Nephron (organoid): ENCODE results near the gene FKRP.

ENCODE experiments used
- H3K27ac Mint-ChIP-seq, 3 experiments: 2 replicates each; pipeline ENCODE4 v1.8.0; 2020; ENCODE audit warnings: mixed read lengths in 3 of 3, mild to moderate bottlenecking in 2 of 3, moderate library complexity in 1 of 3
- H3K27me3 Mint-ChIP-seq: 2 replicates; pipeline ENCODE4 v1.8.0; 2021; ENCODE audit warnings: low read depth, mild to moderate bottlenecking, moderate library complexity, mixed read lengths
- H3K36me3 Mint-ChIP-seq: 2 replicates; pipeline ENCODE4 v1.8.0; 2020; ENCODE audit warnings: low read depth, mixed read lengths
- H3K4me1 Mint-ChIP-seq: 2 replicates; pipeline ENCODE4 v1.8.0; 2020; ENCODE audit warnings: mixed read lengths
- H3K4me3 Mint-ChIP-seq, 3 experiments: 2 replicates each; pipeline ENCODE4 v1.8.0; 2020; ENCODE audit warnings: mild to moderate bottlenecking in 3 of 3, mixed read lengths in 3 of 3, moderate library complexity in 2 of 3
- H3K9me3 Mint-ChIP-seq: 2 replicates; pipeline ENCODE4 v1.8.0; 2020; ENCODE audit warnings: mixed read lengths
- CTCF ChIP-seq, 3 experiments: fragments of 200-600 bp; sonication (generic); IDR thresholded peaks; one replicate each; pipeline ENCODE4 v1.5.0; 2021; ENCODE audit warnings: antibody characterized with exemption in 3 of 3; ENCODE audit not compliant: unreplicated experiment in 3 of 3

The FKRP gene

GRCh38 chr19:46725859-46726393 lies 19.9 kb upstream of the FKRP start:
- no peak for TF ChIP-seq CTCF (IDR thresholded peaks at IDR 0.05; ENCODE audit: unreplicated experiment in 3 of 3)
- Mint-ChIP-seq H3K9me3 (no peaks in the 10 kb centered on the region), H3K27me3 (no peaks in the 10 kb centered on the region), H3K27ac (peak overlapping the region; percentile 32 to 90 (median 76)), H3K36me3 (peaks cover 48% of the 10 kb centered on the region), H3K4me3 (peak overlapping the region in 2 of 3 experiments; percentile 36 to 42), H3K4me1 (peaks cover 24% of the 10 kb centered on the region)

- Mint-ChIP-seq H3K4me1 (peaks cover 27% of the 10 kb centered on the region), H3K27me3 (no peaks in the 10 kb centered on the region), H3K36me3 (peaks cover 52% of the 10 kb centered on the region), H3K9me3 (no peaks in the 10 kb centered on the region), H3K4me3 (peak overlapping the region in 1 of 3 experiments; percentile 42), H3K27ac (peak overlapping the region; percentile 69 to 90 (median 76))
- no peak for TF ChIP-seq CTCF (IDR thresholded peaks at IDR 0.05; ENCODE audit: unreplicated experiment in 3 of 3)
Observed at GRCh38 chr19:46726551-46726950, 19.3 kb upstream of the FKRP start.

- Mint-ChIP-seq H3K36me3 (peaks cover 55% of the 10 kb centered on the region), H3K4me3 (no peak overlapping the region), H3K4me1 (peaks cover 32% of the 10 kb centered on the region), H3K9me3 (no peaks in the 10 kb centered on the region), H3K27me3 (no peaks in the 10 kb centered on the region), H3K27ac (peak overlapping the region in 2 of 3 experiments; percentile 76 to 90)
- TF ChIP-seq CTCF (IDR thresholded peaks at IDR 0.05; ENCODE audit: unreplicated experiment in 3 of 3), result no peak
Observed at GRCh38 chr19:46726971-46727501, 18.8 kb upstream of the FKRP start.

- peaks cover 33% of the 10 kb centered on the region for H3K4me1 Mint-ChIP-seq
- no peaks in the 10 kb centered on the region for H3K9me3 Mint-ChIP-seq
- no peaks in the 10 kb centered on the region for H3K27me3 Mint-ChIP-seq
- peaks cover 51% of the 10 kb centered on the region for H3K36me3 Mint-ChIP-seq
- peak overlapping the region in 2 of 3 experiments; percentile 36 to 57 for H3K4me3 Mint-ChIP-seq
- H3K27ac Mint-ChIP-seq, result peak overlapping the region; percentile 76 to 90 (median 86)
- TF ChIP-seq CTCF (IDR thresholded peaks at IDR 0.05; ENCODE audit: unreplicated experiment in 3 of 3), result no peak
Observed at GRCh38 chr19:46727757-46728156, 18.1 kb upstream of the FKRP start.

- Mint-ChIP-seq H3K9me3 (no peaks in the 10 kb centered on the region), H3K4me3 (no peak overlapping the region), H3K4me1 (peaks cover 33% of the 10 kb centered on the region), H3K36me3 (peaks cover 51% of the 10 kb centered on the region), H3K27ac (peak overlapping the region; percentile 66 to 83 (median 77)), H3K27me3 (no peaks in the 10 kb centered on the region)
- TF ChIP-seq CTCF (IDR thresholded peaks at IDR 0.05; ENCODE audit: unreplicated experiment in 3 of 3), result no peak
Observed at GRCh38 chr19:46728208-46728607, 17.6 kb upstream of the FKRP start.
